Ovary (tissue), 3 donors: ENCODE measurements around the gene EZR.

ENCODE experiments used
- CTCF ChIP-seq, 3 donors: fragments of 450-650 bp in 2 of 3; fragments of 200-600 bp in 1 of 3; IDR thresholded peaks; one replicate each; pipeline versions ENCODE4 v1.5.1 to v1.8.0; 2016 to 2022; ENCODE audit warnings: antibody characterized with exemption in 3 of 3, mild to moderate bottlenecking in 1 of 3
- EP300 ChIP-seq: sonication (generic); formaldehyde crosslinking; IDR thresholded peaks from one replicate; pipeline ENCODE4 v1.6.1; 2017; ENCODE audit warnings: antibody characterized with exemption
- POLR2A ChIP-seq: fragments of 450-650 bp; IDR thresholded peaks from one replicate; pipeline ENCODE4 v1.6.1; 2017; ENCODE audit warnings: antibody characterized with exemption, mild to moderate bottlenecking, moderate library complexity
- donor health status: DM: no; HTN: no; CAD: no.

DNA sequence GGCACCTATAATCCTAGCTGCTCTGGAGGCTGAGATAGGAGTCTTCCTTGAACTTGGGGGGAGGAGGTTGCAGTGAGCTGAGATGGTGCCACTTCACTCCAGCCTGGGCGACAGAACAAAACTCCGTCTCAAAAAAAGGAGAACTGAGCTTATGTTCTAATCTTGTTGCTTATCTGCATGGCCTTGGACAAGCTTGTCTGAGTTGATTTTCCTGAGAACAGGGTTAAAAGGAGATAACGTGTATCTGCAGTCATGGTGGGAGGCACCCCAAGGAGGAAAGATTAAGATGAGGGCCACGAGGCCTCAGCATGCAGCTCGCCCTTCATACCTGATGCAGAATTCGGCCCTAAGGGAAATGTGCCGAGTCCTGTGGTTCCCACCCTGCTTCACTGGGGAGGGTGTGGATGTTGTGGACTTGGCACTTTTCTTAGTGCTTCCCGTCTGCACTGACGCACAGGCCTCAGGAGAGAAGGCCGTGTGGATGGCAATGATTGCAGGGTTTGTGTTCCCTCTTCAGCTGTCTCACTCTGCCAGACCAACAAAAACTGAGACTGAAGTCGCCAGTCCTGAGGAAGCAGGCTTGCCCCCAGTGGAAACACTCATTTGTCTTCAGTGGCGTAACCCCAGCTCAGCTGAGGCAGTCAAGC, 56.3 kb downstream of the EZR start:
- TF ChIP-seq CTCF (IDR thresholded peaks at IDR 0.05) (no peak), EP300 (no peak), POLR2A (no peak)
